ENCODE measurements around the gene PACS1. TPM values are rescaled to one million over a fixed set of nuclear protein-coding genes. Genes with fewer than 3 reads are reported as not detected.
A peak's percentile ranks its signal among the peaks of the same experiment; 100 is the strongest.
"Not testable (repeated sequence)": the region's sequence is repeated elsewhere in the genome, so short reads cannot be mapped to it uniquely, and the experiment has no call there.

Gene PACS1
- total RNA-seq, 3 donors from 2014 or later (not counting 1 experiment from before 2014, with no cell fraction given) = 176 to 204 (median 186) TPM

- no peak for TF ChIP-seq CTCF (IDR thresholded peaks at IDR 0.05)
- Histone ChIP-seq H3K27me3 (ENCODE audit: control insufficient read depth, insufficient read depth, low read length) (no peaks in the 10 kb centered on the region), H3K4me1 (ENCODE audit: control insufficient read depth, insufficient read depth, low read length) (no peaks in the 10 kb centered on the region), H3K27ac (ENCODE audit: low read length) (no peak overlapping the region), H3K4me3 (ENCODE audit: low read length) (no peak overlapping the region), H3K9me3 (ENCODE audit: control insufficient read depth, insufficient read depth, low read length) (no peaks in the 10 kb centered on the region), H3K36me3 (ENCODE audit: control insufficient read depth, insufficient read depth, low read length) (no peaks in the 10 kb centered on the region)
- Mint-ChIP-seq H3K36me3 (no peaks in the 10 kb centered on the region), H3K27ac (no peak overlapping the region), H3K4me3 (no peak overlapping the region), H3K4me1 (peaks cover 14 to 18% of the 10 kb centered on the region in 2 donors), H3K9me3 (no peaks in the 10 kb centered on the region), H3K27me3 (ENCODE audit: low read depth in 2 of 2) (no peaks in the 10 kb centered on the region)
- DNase-seq (no peak), ATAC-seq (no peak)
- intact Hi-C loops (cut with micrococcal nuclease) = no loop called here
- 98% methylated on average over 4 of the region's 4 CpGs for WGBS (ENCODE audit: insufficient coverage)
Observed at GRCh38 chr11:66090288-66090687, 20.2 kb downstream of the PACS1 start.

- not testable (repeated sequence) for H3K27ac Mint-ChIP-seq
Observed at GRCh38 chr11:66092125-66092524, 22.1 kb downstream of the PACS1 start.

DNA sequence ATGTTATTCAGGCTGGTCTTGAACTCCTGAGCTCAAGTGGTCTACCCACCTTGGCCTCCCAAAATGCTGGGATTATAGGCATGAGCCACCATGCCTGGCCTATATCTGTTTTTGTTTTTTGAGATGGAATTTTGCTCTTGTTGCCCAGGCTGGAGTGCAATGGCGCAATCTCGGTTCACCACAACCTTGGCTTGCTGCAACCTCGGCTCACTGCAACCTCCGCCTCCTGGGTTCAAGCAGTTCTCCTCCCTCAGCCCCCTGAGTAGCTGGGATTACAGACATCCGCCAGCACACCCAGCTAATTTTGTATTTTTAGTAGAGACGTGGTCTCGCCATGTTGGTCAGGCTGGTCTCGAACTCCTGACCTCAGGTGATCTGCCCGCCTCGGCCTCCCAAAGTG lies 29.7 kb downstream of the PACS1 start:
- Histone ChIP-seq H3K4me1 (ENCODE audit: control insufficient read depth, insufficient read depth, low read length) (peaks cover 26% of the 10 kb centered on the region), H3K27ac (ENCODE audit: low read length) (peak overlapping the region; percentile 75)
- intact Hi-C loops (cut with micrococcal nuclease) = loop anchor here (2.0 kb wide), 2 partner anchors 15 to 19 kb away; no protein-coding TSS in a partner anchor
- DNase-seq; ATAC-seq; H3K9me3 ChIP-seq (ENCODE audit: control insufficient read depth, insufficient read depth, low read length); H3K9me3 Mint-ChIP-seq; H3K36me3 ChIP-seq (ENCODE audit: control insufficient read depth, insufficient read depth, low read length); H3K27me3 ChIP-seq (ENCODE audit: control insufficient read depth, insufficient read depth, low read length); H3K36me3 Mint-ChIP-seq; H3K4me3 Mint-ChIP-seq; H3K27me3 Mint-ChIP-seq (ENCODE audit: low read depth in 2 of 2); H3K4me3 ChIP-seq (ENCODE audit: low read length): not testable (repeated sequence)
- Mint-ChIP-seq H3K27ac (peak overlapping the region; percentile 85 to 87), H3K4me1 (peaks cover 32 to 48% of the 10 kb centered on the region in 2 donors)
- 95% methylated on average over 10 of the region's 10 CpGs for WGBS (ENCODE audit: insufficient coverage)

More at GRCh38 chr11:66092125-66092524, 22.1 kb downstream of the PACS1 start:
- H3K36me3 ChIP-seq (ENCODE audit: control insufficient read depth, insufficient read depth, low read length); DNase-seq; H3K4me3 Mint-ChIP-seq; H3K27me3 ChIP-seq (ENCODE audit: control insufficient read depth, insufficient read depth, low read length); H3K4me1 ChIP-seq (ENCODE audit: control insufficient read depth, insufficient read depth, low read length); H3K9me3 ChIP-seq (ENCODE audit: control insufficient read depth, insufficient read depth, low read length); intact Hi-C loops (cut with micrococcal nuclease); ATAC-seq; H3K4me3 ChIP-seq (ENCODE audit: low read length); H3K27me3 Mint-ChIP-seq (ENCODE audit: low read depth in 2 of 2); H3K36me3 Mint-ChIP-seq; H3K9me3 Mint-ChIP-seq; H3K27ac ChIP-seq (ENCODE audit: low read length): not testable (repeated sequence)
- peaks cover 14 to 17% of the 10 kb centered on the region in 2 donors for H3K4me1 Mint-ChIP-seq
- WGBS (ENCODE audit: insufficient coverage) = no CpG with 5 or more reads among the region's 2 CpGs

DNA sequence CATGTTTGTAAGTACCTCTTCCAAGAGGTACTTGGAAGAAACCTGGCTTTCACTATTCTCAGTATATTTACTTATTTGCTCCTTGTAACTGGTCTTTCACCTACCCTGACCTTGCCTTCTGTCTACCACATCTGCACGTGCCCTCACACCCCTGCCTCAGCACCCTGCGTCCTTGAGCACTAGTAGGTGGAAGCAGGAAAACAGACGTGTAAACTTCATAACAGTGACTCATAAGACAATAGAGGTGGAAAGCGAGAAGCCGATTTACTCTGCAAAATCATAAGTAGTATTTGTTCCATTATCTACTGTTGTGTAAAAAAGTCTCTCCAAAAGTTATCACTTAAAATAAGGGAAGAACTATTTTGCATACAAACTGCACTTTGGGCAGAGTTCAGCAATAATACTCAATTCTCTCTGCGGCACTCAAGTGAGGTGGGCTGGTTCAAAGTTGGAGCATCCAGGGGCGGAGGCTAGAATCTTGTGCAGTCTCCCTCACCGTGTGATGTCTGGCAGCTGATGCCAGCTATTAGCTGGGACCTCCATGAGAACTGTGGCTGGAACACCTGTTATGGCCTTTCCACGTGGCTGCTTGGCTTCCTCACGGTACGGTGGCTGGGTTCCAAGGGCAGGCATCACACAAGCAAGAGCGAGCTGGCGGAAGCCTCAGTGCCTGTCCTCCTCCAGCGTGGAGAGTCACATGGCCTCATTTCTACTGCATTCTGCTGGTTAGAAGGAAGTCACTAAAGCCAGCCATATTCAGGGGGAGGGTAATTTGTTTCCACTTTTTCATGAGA lies 30.4 kb downstream of the PACS1 start:
- Mint-ChIP-seq H3K9me3 (no peaks in the 10 kb centered on the region), H3K4me3 (peak overlapping the region; percentile 76), H3K36me3 (no peaks in the 10 kb centered on the region), H3K27ac (peak overlapping the region; percentile 85 to 87), H3K4me1 (peaks cover 37 to 54% of the 10 kb centered on the region in 2 donors), H3K27me3 (ENCODE audit: low read depth in 2 of 2) (no peaks in the 10 kb centered on the region)
- intact Hi-C loops (cut with micrococcal nuclease) = loop anchor here (2.0 kb wide), 2 partner anchors 14 to 20 kb away; no protein-coding TSS in a partner anchor
- Histone ChIP-seq H3K9me3 (ENCODE audit: control insufficient read depth, insufficient read depth, low read length) (no peaks in the 10 kb centered on the region), H3K4me3 (ENCODE audit: low read length) (peak overlapping the region; percentile 20), H3K4me1 (ENCODE audit: control insufficient read depth, insufficient read depth, low read length) (peaks cover 26% of the 10 kb centered on the region), H3K27me3 (ENCODE audit: control insufficient read depth, insufficient read depth, low read length) (no peaks in the 10 kb centered on the region), H3K27ac (ENCODE audit: low read length) (peak overlapping the region; percentile 75), H3K36me3 (ENCODE audit: control insufficient read depth, insufficient read depth, low read length) (no peaks in the 10 kb centered on the region)
- ATAC-seq (peak; percentile 85 to 92 (median 87)), DNase-seq (peak; percentile 48 to 87)
- TF ChIP-seq CTCF (IDR thresholded peaks at IDR 0.05) = no peak
- WGBS (ENCODE audit: insufficient coverage) = 10% methylated on average over 12 of the region's 14 CpGs
